Dendritic cell treated with granulocyte-macrophage colony-stimulating factor and Interleukin-4, amounts not matched to agents 40 ng/mL and 50 ng/mL, for 4 days (primary cell): Measurements from ENCODE around the gene PSMA8.
"Not testable (repeated sequence)": the region's sequence is repeated elsewhere in the genome, so short reads cannot be mapped to it uniquely, and the experiment has no call there.

Experiments
- H3K27ac Mint-ChIP-seq: one replicate; pipeline ENCODE4 v1.8.0; 2022; ENCODE audit warnings: mild to moderate bottlenecking, mixed read lengths
- H3K27me3 Mint-ChIP-seq: one replicate; pipeline ENCODE4 v1.8.0; 2022; ENCODE audit warnings: mild to moderate bottlenecking, mixed read lengths
- H3K36me3 Mint-ChIP-seq: one replicate; pipeline ENCODE4 v1.8.0; 2022; ENCODE audit warnings: low read depth, mixed read lengths
- H3K4me1 Mint-ChIP-seq: one replicate; pipeline ENCODE4 v1.8.0; 2022; ENCODE audit warnings: low read depth, mixed read lengths
- H3K4me3 Mint-ChIP-seq: one replicate; pipeline ENCODE4 v1.8.0; 2022; ENCODE audit warnings: mild to moderate bottlenecking, moderate library complexity, mixed read lengths
- H3K9me3 Mint-ChIP-seq: one replicate; pipeline ENCODE4 v1.8.0; 2022; ENCODE audit warnings: mixed read lengths
- intact Hi-C: fragments of 100-400 bp; cut with micrococcal nuclease; formaldehyde crosslinking; loops from one replicate; pipeline ENCODE4 v1.15.0; 2022

The PSMA8 gene

GRCh38 chr18:26228562-26229260 is 95.0 kb downstream of the PSMA8 start:
- Mint-ChIP-seq H3K4me1 (peaks cover 27% of the 10 kb centered on the region), H3K27me3 (peaks cover 6% of the 10 kb centered on the region), H3K4me3 (no peak overlapping the region), H3K9me3 (peaks cover 9% of the 10 kb centered on the region), H3K27ac (no peak overlapping the region), H3K36me3 (peaks cover 6% of the 10 kb centered on the region)
- intact Hi-C loops, result loop anchor here (5.0 kb wide), 1 partner anchor 319 kb away; the partner anchor contains the start of gene KCTD1

- no peak overlapping the region for H3K27ac Mint-ChIP-seq
- H3K4me1 Mint-ChIP-seq, result peaks cover 23% of the 10 kb centered on the region
- intact Hi-C loops, result no loop called here
- H3K4me3 Mint-ChIP-seq, result no peak overlapping the region
- H3K36me3 Mint-ChIP-seq, result peaks cover 6% of the 10 kb centered on the region
- peaks cover 9% of the 10 kb centered on the region for H3K9me3 Mint-ChIP-seq
- peaks cover 4% of the 10 kb centered on the region for H3K27me3 Mint-ChIP-seq
Measured at GRCh38 chr18:26230497-26230896, 96.8 kb downstream of the PSMA8 start.

- no peaks in the 10 kb centered on the region for H3K36me3 Mint-ChIP-seq
- peaks cover 9% of the 10 kb centered on the region for H3K9me3 Mint-ChIP-seq
- peaks cover 8% of the 10 kb centered on the region for H3K4me1 Mint-ChIP-seq
- no peak overlapping the region for H3K27ac Mint-ChIP-seq
- H3K27me3 Mint-ChIP-seq, result no peaks in the 10 kb centered on the region
- no peak overlapping the region for H3K4me3 Mint-ChIP-seq
- intact Hi-C loops, result no loop called here
Measured at GRCh38 chr18:26233208-26233607, 99.5 kb downstream of the PSMA8 start.

GRCh38 chr18:26237363-26237762 is 103.7 kb downstream of the PSMA8 start:
- H3K27ac Mint-ChIP-seq, H3K4me1 Mint-ChIP-seq, H3K27me3 Mint-ChIP-seq, intact Hi-C loops, H3K4me3 Mint-ChIP-seq, H3K36me3 Mint-ChIP-seq: not testable (repeated sequence)
- peaks cover 15% of the 10 kb centered on the region for H3K9me3 Mint-ChIP-seq

- H3K4me1 Mint-ChIP-seq, H3K27me3 Mint-ChIP-seq, H3K4me3 Mint-ChIP-seq, intact Hi-C loops, H3K36me3 Mint-ChIP-seq, H3K27ac Mint-ChIP-seq: not testable (repeated sequence)
- H3K9me3 Mint-ChIP-seq, result peaks cover 29% of the 10 kb centered on the region
Measured at GRCh38 chr18:26238718-26239117, 105.0 kb downstream of the PSMA8 start.

GRCh38 chr18:26242392-26242791 is 108.7 kb downstream of the PSMA8 start:
- H3K27me3 Mint-ChIP-seq, H3K27ac Mint-ChIP-seq, H3K4me1 Mint-ChIP-seq, H3K4me3 Mint-ChIP-seq, intact Hi-C loops, H3K36me3 Mint-ChIP-seq: not testable (repeated sequence)
- H3K9me3 Mint-ChIP-seq, result peaks cover 50% of the 10 kb centered on the region
